NCI-H146 treated with DMSO at 0.1 percent for 48 hours (cell line): ENCODE data around the gene EMC8.
A peak's percentile ranks its signal among the peaks of the same experiment; 100 is the strongest.
"Not testable (repeated sequence)": the region's sequence is repeated elsewhere in the genome, so short reads cannot be mapped to it uniquely, and the experiment has no call there.

ENCODE experiments used
- DNase-seq: peaks from one replicate; lab custom pipeline; 2025; ENCODE audit not compliant: unreplicated experiment; lab: John Stamatoyannopoulos, UW

EMC8 gene

GRCh38 chr16:85835227-85835751, 35.9 kb upstream of the EMC8 start:
- no peak for DNase-seq

DNA sequence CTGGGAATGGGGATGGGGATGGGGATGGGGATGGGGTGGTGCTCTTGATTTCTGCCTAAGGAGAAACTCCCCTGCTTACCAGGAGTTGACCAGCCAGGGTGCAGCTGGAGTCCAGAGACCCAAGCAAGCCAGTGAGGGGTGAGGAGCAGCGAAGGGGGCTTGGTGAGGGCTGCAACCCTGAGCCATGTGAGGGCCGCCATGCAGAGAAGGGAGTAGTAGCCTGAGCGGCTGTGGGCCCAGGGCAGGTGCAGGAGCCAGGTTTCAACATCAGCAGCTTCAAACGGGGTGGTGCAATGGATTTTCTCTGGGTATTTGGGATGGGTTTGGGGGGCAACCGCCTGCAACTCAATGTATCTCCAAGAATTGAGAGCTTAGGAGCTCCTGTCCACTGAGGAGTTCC, 35.4 kb upstream of the EMC8 start:
- no peak for DNase-seq

DNA sequence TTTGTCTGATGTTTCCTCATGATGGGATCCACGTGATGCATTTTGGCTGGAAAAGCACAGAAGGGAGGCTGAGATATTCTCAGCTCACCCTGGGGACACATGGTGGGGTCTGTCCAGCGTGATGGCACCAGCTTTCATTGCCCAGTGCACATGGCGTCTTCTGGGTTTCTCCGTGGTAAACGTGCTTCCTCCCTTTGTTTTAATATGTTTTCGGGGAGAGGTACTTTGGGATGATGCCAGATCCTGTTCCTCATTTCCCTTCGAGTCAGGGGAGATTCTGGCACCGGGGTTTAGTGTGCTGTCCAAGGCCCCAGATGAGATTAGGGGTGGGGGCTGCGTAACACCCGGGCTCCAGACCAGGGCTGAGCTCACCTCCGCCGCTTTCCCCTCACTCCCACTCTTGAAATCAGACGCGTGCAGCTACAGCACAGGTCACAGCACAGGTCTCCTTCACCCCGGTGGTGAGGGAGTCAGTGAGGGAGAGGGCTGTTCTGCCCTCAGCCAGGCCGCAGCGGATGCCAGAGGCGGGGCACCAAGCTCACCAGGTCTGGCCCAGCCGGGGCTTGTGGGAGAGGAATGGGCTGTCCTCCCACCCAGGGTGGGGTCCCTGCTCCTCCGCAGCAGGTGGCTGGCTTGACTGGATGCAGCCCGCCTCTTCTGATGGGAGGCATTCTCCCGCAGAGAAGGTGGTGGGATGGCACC, 34.0 kb upstream of the EMC8 start:
- no peak for DNase-seq

GRCh38 chr16:85832570-85833218, 33.4 kb upstream of the EMC8 start:
- no peak for DNase-seq

DNA sequence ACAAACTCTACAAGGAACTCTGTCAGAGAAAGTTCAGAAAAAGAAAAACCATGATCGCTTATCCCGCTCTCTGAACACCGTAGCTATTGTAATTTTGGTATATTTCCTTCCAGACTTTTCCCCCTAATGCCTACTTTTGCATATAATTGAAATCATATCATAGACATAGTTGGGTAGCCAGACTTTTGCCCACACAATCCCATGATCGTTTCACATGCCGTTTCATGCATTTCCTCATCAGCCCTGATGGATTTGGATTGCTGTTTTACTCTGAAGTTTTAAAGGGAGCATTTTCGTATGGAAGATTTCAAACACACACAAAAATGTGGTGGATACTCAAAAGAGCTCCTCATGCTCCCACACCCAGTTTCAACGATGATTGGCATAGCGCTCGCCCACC, 31.5 kb upstream of the EMC8 start:
- DNase-seq, result no peak

DNA sequence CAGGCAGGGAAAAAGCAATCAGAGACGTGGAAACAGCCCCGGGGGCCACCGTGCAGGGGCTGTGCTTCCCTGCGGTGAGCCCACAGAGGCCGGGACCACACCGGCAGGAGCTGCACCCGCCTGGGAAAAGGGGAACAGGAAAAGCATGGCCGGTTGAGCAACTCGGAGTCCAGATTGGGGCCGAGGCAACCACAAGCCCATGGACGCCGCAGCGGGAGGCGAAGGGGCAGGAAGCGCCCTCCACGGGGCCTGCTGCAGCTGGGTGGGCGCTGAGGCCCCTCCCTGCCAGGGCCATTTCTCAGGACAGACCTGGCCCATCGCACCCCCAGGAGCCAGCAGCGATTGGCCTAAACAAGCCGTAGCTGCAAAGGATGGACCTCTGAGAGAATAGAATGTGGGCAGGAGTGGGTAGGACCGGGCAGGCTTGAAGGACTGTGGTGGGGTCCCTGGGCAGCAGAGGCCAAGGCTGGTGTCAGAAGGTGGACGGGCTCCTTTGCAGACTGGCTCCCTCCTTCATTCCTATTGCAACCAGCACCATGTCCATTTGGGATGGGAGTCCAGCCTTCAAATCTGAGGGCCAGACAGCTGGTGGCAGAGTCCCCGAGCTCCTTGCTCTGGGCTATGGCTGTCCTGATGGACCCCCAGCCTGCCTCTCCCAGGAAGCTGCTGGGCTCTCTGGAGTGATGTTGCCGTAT, 30.6 kb upstream of the EMC8 start:
- DNase-seq, result no peak

- DNase-seq, result no peak
Observed at GRCh38 chr16:85829171-85829719, 29.9 kb upstream of the EMC8 start.

DNA sequence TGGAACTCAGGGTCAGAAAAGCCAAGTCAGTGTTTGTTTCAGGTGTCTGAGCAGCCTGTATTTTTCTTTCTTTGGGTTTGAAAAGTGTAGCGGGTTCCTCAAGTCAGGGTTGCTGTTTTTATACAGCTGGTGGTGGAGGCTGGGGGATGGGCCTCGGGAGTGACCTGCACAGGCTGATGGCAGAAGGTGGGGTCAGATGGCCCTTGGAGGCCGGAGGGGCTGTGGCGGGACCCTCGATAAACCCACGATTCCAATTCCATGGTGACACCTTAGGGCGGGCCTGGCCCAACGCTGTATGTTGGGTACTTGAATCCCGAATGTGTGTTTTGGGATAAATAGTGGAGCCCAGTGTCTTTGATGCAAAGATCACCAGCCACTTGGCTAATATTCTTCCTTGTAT, 28.8 kb upstream of the EMC8 start:
- DNase-seq, result no peak

- DNase-seq, result no peak
Observed at GRCh38 chr16:85826686-85827247, 27.4 kb upstream of the EMC8 start.

- no peak for DNase-seq
Observed at GRCh38 chr16:85825326-85825725, 26.0 kb upstream of the EMC8 start.

DNA sequence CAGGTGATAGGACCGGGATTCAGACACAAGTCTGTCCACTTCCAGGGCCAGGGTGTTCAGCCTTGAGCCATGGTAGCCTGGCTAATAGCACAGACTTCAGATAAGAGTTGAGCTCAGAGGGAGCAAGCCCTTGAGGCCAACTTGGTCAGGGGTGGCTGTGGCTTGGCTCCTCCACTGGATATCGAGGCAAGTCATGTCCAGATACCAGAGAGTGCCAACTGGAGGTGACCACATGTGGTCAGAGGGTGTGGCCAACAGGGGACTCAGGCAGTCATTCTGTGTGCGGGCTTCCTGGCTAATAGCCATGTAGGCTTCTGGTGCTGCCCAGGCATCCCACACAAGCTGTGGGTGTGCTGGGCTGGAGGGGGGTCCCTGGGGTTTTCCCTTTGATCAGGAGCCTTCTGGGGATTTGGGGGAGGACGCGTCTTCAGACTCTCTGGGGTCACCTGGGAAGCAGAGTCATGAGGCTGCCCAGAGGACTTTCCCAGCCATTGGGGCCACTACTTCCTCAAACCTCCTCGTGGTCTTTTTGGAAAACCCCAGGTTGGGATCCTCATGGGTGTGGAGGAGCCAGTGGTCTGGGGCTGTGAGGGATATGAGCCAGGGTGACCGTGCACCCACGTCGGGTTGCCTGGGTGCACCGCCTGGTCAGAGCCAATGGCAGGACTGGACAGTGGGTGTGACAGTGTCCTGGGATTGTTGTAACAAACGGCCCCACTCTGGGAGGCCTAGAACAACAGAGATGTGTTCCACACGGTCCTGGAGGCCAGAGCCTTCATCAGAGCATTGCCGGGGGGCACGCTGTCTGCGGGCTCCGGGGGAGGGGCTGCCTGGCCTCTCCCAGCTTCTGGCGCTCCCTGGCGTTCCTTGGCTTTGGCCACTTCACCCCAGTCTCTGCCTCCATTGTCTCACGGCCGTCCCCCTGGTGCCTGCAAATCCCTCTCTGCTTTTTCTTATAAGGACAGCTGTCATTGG, 25.1 kb upstream of the EMC8 start:
- DNase-seq, result no peak

- DNase-seq, result no peak
Observed at GRCh38 chr16:85823328-85823920, 24.1 kb upstream of the EMC8 start.

DNA sequence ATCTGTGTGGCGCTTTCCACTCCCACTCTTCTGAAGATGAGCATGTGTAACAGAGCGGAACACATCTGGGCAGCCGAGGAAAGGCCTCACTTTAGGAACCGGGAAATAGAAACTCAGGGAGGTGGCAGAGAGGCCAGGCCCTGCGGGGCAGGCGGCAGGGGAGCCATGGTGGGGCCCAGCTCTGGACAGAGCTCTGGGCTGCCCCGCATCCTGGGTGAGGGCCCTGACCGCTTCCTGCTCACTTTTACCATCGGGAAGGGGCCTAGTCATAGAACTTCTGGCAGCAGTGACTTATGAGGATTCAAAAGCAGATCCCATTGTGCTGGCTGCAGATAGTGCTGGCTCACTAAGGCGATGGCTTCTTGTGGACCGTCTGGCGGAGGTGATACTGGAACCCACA, 22.8 kb upstream of the EMC8 start:
- no peak for DNase-seq

DNA sequence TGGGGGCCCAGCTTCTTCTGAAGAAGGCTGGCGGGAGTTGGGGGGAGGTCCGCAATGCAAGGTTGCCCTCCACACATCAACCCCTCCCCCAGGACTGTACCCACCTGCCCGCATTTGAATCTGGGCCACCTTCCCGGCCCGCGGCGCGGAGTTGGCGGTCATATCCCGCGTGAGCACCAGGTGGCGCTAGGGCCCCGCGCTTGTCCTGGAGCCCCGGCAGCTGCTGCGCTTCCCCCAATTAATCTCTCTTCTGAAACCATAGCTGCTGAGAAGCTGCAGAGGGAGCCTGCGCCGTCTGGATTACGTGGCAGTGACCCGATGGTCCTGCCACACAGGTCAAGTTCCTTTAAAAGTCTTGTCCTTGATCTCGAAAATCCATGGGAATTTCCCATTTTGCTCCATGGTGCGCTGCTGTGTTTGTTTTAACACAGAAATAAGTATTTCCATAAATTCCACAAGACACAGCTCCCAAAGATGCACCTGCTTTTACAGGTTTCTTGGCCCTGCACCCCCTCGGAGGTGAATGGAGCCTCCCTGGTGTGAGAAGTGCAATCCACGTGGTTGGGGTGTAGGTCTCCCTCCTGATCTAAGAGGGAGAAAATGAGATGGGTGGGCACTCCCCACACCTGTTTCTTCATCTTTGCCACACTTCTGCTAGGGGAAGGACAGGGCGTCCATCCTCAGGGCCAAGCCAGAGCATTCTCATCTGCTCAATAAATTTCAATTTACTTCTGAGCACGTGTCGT, 22.2 kb upstream of the EMC8 start:
- peak; percentile 30 for DNase-seq

DNA sequence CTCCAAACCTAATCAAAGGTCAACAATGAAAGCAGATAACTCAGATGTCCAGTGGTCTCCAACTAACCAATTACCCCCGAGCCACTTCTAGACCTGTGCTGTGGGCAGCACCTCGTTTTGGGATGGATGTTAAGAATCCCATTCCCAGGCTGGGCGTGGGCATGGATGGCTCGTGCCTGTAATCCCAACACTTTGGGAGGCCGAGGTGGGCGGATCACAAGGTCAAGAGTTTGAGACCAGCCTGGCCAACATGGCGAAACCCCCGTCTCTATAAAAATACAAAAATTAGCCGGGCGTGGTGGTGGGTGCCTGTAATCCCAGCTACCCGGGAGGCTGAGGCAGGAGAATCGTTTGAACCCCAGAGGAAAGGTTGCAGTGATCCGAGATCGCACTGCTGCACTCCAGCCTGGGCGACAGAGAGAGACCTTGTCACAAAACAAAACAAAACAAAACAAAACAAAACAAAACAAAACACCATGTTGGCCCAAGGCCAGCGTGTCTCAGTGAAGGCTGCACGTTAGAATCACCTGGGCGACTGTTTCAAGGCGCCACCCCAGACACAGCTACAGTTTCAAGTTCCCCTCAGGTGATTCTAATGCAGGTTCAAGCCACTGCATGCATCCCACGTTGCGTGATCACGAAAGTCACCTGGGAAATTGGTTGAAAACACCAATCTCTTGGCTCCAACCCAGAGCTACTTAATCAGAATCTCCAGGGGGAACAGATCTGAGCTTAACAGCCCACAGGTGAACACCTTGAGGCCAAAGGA, 21.4 kb upstream of the EMC8 start:
- DNase-seq, result no peak

- peak; percentile 0 for DNase-seq
Observed at GRCh38 chr16:85819771-85820170, 20.4 kb upstream of the EMC8 start.

DNA sequence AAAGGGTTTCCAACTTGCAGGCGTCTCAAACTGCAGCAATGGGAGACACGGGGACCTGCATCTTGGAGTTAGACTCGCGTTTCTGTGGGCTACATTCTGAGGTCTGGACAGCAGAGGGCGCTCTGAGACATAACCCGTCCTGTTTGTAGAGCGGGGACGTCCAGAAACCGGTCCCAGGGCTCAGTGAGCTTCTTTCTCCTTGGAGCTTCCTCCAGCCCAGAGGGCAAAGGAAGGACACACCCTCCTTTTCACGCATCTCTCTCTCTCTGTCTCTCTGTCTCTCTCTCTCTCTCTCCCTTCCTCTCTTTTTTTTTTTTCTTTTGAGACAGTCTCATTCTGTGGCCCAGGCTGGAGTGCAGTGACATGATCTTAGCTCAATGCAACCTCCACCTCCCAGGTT, 19.9 kb upstream of the EMC8 start:
- no peak for DNase-seq

GRCh38 chr16:85817195-85817594, 17.9 kb upstream of the EMC8 start:
- not testable (repeated sequence) for DNase-seq
